Ishikawa (cell line): ENCODE data around the gene FOXK1.

ENCODE experiments used
- CEBPB ChIP-seq: IDR thresholded peaks from 2 replicates; pipeline ENCODE4 v1.6.1; 2012
- CREB1 ChIP-seq: IDR thresholded peaks from 2 replicates; pipeline ENCODE4 v1.6.1; 2012; ENCODE audit warnings: low read depth
- EGR1 ChIP-seq: IDR thresholded peaks from 2 replicates; pipeline ENCODE4 v1.6.1; 2012
- EP300 ChIP-seq: IDR thresholded peaks from 2 replicates; pipeline ENCODE4 v1.6.1; 2012; ENCODE audit warnings: borderline replicate concordance
- FOXM1 ChIP-seq: IDR thresholded peaks from 2 replicates; pipeline ENCODE4 v1.6.1; 2012; ENCODE audit warnings: low read depth, borderline replicate concordance
- NFIC ChIP-seq: IDR thresholded peaks from 2 replicates; pipeline ENCODE4 v1.6.1; 2012
- RAD21 ChIP-seq: IDR thresholded peaks from 2 replicates; pipeline ENCODE4 v1.6.1; 2012; ENCODE audit warnings: low read depth
- REST ChIP-seq: IDR thresholded peaks from 2 replicates; pipeline ENCODE4 v1.6.1; 2012; ENCODE audit warnings: low read depth, mild to moderate bottlenecking
- TAF1 ChIP-seq: IDR thresholded peaks from 2 replicates; pipeline ENCODE4 v1.6.1; 2012; ENCODE audit warnings: low read depth, mild to moderate bottlenecking
- TCF12 ChIP-seq: IDR thresholded peaks from 2 replicates; pipeline ENCODE4 v1.6.1; 2012; ENCODE audit warnings: low read depth
- TEAD4 ChIP-seq: IDR thresholded peaks from 2 replicates; pipeline ENCODE4 v1.6.1; 2012
- YY1 ChIP-seq: IDR thresholded peaks from 2 replicates; pipeline ENCODE4 v1.6.1; 2012; ENCODE audit warnings: low read depth
- ZBTB7A ChIP-seq: IDR thresholded peaks from 2 replicates; pipeline ENCODE4 v1.6.1; 2012; ENCODE audit warnings: low read depth
- TF ChIP-seq, protein P1 (sequence below): IDR thresholded peaks from 2 replicates; pipeline ENCODE4 v1.6.1; 2012
- TF ChIP-seq, protein P2 (sequence below): IDR thresholded peaks from 2 replicates; pipeline ENCODE4 v1.6.1; 2012

Gene FOXK1

DNA sequence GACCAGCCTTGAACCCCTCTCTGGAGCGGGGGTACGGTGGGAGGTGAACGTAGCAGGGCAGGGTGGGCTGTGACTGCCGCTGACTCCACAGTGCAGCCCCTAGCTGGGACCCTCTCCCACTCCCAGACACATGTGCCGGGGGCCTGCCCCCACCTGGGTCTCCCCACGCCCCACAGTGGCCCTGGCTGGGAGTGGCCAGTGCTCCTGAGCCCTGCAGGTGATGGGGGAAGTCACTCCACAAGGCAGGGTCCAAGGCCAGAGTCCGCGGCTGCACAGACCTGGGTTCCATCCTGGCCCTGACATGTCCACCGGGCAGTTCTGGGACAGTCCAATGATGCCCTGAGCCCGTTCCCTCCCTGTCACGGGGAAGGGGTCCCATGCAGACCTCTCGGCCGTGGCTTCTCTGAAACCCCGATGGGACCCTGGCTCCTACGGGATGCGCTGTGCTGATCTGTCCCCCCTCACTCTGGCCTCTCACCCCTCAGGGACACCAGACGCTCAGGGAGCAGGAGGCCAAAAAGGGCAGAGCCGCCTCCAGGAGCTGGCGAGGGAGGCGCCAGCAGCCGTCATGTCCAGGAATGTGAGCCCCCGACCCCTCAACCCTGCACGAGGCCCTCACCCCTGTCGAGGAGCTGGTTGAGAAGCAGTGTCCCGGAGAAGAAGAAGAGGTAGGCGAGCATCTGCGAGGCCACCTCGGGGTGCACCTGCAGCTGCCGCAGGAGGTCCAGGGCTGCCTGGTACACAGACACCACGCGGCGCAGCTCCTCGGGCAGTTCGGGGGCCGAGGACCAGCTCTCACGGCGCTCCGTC is 133.7 kb downstream of the FOXK1 start:
- TF ChIP-seq CREB1 (no peak), REST (no peak), RAD21 (no peak), NFIC (no peak), CEBPB (no peak), ZBTB7A (no peak), YY1 (no peak), EP300 (no peak), FOXM1 (no peak), TEAD4 (no peak)
- TF ChIP-seq, protein P1, sequence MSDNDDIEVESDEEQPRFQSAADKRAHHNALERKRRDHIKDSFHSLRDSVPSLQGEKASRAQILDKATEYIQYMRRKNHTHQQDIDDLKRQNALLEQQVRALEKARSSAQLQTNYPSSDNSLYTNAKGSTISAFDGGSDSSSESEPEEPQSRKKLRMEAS = no peak
- TF ChIP-seq, protein P2, sequence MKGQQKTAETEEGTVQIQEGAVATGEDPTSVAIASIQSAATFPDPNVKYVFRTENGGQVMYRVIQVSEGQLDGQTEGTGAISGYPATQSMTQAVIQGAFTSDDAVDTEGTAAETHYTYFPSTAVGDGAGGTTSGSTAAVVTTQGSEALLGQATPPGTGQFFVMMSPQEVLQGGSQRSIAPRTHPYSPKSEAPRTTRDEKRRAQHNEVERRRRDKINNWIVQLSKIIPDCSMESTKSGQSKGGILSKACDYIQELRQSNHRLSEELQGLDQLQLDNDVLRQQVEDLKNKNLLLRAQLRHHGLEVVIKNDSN = no peak

GRCh38 chr7:4816419-4817080 is 134.5 kb downstream of the FOXK1 start:
- no peak for TF ChIP-seq YY1
- no peak for TF ChIP-seq REST
- TF ChIP-seq, protein P1 = no peak
- TF ChIP-seq CREB1 = no peak
- TF ChIP-seq EP300 = no peak
- no peak for TF ChIP-seq EGR1
- no peak for TF ChIP-seq NFIC
- no peak for TF ChIP-seq TEAD4
- no peak for TF ChIP-seq TAF1
- TF ChIP-seq CEBPB = no peak
- TF ChIP-seq TCF12 = no peak
- no peak for TF ChIP-seq FOXM1
- TF ChIP-seq ZBTB7A = no peak
- TF ChIP-seq RAD21 = no peak

- no peak for TF ChIP-seq EP300
- TF ChIP-seq CREB1 = no peak
- no peak for TF ChIP-seq RAD21
- TF ChIP-seq ZBTB7A = no peak
- TF ChIP-seq REST = no peak
- TF ChIP-seq TEAD4 = no peak
- TF ChIP-seq TCF12 = no peak
- TF ChIP-seq CEBPB = no peak
- TF ChIP-seq EGR1 = no peak
- TF ChIP-seq, protein P2 = no peak
- TF ChIP-seq, protein P1 = no peak
- no peak for TF ChIP-seq NFIC
- TF ChIP-seq YY1 = no peak
- no peak for TF ChIP-seq TAF1
- TF ChIP-seq FOXM1 = no peak
Measured at GRCh38 chr7:4817178-4817901, 135.2 kb downstream of the FOXK1 start.
